SH-SY5Y (cell line): ENCODE data around the gene CSNK1G2.

Source experiments
- GATA2 ChIP-seq: IDR thresholded peaks from 2 replicates; pipeline ENCODE4 v1.6.1; 2011; ENCODE audit warnings: mild to moderate bottlenecking, low read depth, low read length
- GATA3 ChIP-seq: IDR thresholded peaks from 2 replicates; pipeline ENCODE4 v1.6.1; 2011; ENCODE audit warnings: low read depth, mild to moderate bottlenecking, low read length, moderate library complexity

- TF ChIP-seq GATA2 (no peak), GATA3 (no peak)
Measured at GRCh38 chr19:1904860-1905109, 36.2 kb upstream of the CSNK1G2 start.
